Stimulated activated CD8-positive, alpha-beta memory T cell treated with anti-CD3 and anti-CD28 coated beads, Interleukin-15, amount 100 ng/mL, for 48 hours (primary cell): ENCODE measurements around the gene ZNF793.

Experiments used
- DNase-seq, 2 donors: peaks; one replicate each; pipeline ENCODE4 v3.0.0-alpha.2; 2020; ENCODE audit warnings: low read depth in 2 of 2

The ZNF793 gene

DNA sequence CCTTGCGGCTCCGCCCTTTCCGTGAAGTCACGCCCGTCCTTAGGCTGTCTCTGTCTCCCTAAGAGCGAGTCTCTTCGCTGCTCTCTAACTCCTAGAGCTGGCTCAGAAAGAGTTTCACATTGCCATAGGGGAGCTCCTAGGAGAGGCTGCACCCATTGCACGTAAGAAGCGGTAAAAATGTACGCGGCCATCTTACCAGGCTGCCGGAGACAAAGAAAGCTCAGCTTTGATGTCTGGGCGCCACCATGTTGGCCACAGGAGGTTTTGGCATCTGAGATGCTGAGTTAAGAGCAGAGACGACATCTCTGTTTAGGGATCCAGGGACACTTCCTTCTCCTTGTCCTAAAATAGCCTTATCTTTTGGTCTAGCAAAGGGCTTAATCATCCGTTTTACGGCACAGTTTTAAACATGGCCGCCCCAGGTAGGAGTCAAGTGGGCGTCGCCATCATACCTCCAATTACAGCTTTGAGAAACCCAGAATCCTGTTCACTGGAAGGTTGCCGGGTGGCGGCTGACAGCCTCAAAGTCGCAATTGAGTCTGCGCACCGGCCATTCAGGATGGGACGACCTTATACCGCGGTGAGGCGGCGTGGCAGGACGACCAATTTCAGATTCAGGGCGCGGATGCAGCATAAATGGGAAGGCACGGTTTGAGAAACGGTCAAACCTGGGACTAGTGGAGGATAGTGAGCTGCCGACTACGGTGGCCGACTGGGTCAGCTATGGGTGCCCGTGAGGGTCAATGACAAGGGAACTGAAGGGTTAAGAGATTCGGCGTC lies at the start of gene ZNF793:
TSS of gene ZNF793 (plus strand) at position 553 of the 780 bp plus-strand sequence. CDS start 16,501 bp downstream, outside the sequence.
- DNase-seq, result peak; percentile 48 to 68

DNA sequence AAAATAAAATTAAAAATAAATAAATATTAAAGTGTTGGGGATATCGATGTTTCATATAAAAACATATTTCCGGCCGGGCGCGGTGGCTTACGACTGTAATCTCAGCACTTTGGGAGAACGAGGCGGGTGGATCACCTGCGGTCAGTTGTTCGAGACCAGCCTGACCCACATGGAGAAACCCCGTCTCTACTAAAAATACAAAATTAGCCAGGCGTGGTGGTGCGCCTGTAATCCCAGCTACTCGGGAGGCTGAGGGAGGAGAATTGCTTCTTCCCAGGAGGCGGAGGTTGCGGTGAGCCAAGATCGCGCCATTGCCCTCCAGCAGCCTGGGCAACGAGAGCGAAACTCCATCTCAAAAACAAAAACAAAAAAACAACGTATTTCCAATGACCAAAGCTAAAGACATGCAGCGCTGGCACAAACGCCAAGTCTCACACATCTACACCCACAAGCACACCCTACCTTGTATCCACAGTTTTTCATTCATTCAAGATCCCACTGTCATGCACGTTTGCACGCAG lies 40.4 kb upstream of the ZNF793 start:
- DNase-seq, result no peak

DNA sequence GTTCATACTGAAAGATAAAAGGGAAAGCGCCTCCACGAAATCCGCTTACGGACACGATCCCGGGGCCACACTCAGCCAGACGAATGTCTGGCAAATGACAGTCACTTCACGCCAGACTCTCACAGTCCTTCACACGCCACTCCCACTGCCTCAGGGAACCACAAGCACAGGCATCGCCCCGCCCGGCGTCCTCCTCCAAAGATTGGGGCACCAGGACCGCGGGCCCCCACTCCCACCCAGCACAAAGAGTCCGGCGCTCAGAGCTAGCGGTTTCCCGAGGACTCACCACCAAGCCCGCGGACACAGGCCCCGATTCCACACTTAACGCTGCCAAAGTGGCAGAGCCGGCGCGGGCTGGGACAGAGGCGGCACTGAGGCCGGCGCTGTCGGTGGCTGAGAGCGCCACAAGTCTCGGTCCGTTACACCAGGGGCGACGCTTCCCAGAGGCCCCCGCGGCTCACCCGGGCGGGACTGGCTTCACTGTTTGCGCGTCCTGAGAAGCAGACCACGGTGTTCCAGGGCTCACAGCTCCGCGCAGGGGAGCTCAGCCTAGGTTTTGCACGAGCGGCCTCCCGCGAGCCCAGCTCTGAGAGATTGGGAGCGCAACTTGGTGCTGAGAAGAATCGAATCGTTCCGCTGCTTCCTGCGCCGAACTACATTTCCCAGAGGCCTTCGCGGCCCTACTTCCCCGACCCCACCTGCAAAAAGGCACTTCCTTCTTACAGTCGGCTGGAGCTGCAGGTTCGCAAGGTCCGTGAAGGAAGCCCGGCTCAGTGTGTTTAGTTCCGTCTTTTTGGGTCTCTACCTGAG lies 39.7 kb upstream of the ZNF793 start, which contains the start of gene ZNF569:
TSS of gene ZNF569 (minus strand) at position 647 of the 810 bp plus-strand sequence. CDS start 22,523 bp downstream, outside the sequence.
- DNase-seq, result peak; percentile 72 to 77

DNA sequence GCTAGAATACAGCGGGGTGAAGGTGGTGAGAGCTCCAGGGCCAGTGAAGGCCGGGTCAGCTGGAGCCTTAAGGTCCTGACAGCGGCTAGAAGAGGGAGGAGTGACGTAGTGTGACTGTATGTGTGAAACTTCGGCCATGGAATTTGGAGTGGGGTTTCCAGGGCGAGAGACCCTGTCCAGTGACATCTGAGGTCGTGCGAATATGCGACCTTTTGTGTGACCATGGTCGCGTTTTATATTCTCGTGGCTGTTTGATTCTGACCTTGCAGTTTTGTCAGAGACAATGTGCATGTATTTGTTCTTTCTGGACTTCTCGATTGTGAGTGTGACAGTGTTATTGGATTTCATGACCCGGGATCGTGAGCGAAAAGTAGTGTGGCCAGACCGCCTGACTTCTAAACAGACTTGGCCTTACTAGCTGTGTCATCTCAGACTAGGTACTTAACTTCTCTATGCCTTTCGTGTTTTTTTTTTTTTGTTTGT lies 39.1 kb upstream of the ZNF793 start:
- no peak for DNase-seq

DNA sequence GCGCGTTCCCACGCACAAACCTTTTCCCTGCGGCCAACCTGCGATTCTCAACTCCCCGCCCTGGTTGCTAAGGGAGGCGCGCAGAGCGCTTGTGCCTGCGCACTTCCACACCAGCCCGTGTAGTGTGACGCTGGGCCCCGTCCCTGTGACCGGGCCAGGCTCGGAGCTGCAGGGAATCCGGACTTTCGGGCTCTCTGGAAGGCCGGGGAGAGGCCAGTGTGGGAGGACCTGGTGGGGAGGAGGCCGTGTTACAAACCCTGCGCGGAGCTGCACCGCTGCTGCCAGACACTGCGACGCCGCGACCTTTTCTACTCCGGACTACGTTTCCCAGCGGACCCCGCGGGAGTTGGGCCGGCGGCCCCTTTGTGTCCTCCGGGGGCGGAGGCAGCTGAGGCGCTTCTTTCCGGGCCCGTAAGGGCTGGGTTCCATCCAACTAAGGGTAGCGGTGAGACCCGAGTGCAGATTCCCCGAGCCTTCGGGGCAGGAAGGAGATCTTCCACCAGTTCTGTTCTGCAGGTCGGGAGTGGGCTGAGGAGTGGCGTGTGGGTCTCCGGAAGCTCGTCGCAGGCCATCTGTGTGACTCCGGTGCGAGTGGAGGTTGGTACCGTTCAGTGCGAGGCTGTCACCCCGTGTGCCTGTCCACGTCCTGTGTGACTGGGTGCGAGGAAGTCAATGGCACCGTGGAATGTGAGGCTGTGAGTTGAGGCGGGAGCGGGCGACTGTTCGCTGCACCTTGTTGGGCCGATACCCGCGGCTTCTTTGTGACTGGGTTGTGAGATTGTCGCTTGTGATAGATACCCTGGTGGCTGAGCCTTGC lies 37.6 kb upstream of the ZNF793 start, which contains the start of gene ZNF570:
TSS of gene ZNF570 (plus strand) at position 396 of the 817 bp plus-strand sequence. CDS start 999 bp downstream, outside the sequence.
- peak; percentile 81 to 82 for DNase-seq

DNA sequence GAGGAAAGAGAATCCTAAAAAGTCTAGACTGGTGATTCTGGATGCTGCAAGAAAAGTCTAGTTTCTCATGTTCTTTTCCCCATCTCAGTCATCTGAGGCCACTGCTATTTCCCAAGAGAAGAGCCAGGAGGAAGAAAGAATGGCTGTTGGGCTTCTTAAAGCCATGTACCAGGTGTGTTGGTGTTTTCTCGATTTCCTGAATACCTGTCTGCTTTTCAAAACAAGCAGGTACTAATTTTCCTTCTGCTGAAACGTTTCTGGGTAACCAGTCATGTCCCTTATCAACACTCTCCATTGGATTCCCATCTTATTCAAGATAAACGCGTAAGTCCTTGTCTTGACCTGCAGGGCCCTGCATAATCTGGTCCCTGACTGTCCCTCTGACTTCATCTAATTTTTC lies 36.5 kb upstream of the ZNF793 start:
- DNase-seq, result no peak

DNA sequence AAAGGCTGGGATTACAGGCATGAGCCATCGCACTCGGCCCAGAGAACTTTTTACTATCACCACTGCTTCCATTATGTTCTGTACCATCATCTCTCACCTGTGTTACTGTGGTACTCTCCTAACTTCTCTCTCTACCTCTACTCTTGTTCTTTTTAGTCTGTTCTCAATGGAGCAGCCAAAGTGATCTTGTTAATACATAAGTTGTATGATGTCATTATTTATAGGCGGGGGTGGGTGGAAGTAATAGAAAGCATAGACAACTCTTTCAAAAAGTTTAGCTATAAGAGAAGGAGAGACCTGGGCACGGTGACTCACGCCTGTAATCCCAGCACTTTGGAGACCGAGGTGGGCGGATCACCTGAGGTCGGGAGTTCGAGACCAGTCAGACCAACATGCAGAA lies 34.6 kb upstream of the ZNF793 start:
- DNase-seq, result no peak

DNA sequence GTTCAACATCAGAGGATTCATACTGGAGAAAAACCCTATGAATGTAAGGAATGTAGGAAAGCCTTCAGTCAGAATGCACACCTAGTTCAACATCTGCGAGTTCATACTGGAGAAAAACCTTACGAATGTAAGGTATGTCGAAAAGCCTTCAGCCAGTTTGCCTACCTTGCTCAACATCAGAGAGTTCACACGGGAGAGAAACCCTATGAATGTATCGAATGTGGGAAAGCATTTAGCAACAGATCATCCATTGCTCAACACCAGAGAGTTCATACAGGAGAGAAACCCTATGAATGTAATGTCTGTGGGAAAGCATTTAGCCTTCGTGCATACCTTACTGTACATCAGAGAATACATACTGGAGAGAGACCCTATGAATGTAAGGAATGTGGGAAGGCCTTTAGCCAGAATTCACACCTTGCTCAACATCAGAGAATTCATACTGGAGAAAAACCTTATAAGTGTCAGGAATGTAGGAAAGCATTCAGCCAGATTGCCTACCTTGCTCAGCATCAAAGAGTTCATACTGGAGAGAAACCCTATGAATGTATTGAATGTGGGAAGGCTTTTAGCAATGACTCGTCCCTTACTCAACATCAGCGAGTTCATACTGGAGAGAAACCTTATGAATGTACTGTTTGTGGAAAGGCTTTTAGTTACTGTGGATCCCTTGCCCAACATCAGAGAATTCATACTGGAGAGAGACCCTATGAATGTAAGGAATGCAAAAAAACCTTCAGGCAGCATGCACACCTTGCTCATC lies 22.2 kb upstream of the ZNF793 start:
- no peak for DNase-seq

DNA sequence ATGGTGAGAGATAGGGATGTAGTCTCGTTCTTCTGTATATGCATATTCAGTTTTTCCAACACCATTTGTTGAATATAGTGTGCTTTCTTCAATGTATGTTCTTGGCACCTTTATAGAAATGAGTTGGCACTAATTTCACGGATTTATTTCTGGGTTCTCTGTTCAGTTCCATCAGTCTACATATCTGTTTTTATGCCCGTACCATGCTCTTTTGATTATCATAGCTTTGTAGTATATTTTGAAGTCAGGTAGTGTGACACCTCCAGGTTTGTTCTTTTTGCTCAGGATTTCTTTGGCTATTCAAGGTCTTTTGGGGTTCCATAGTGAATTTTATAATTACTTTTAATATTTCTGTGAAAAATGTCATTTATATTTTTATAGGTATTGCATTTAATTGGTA lies 14.5 kb upstream of the ZNF793 start:
- DNase-seq, result no peak

DNA sequence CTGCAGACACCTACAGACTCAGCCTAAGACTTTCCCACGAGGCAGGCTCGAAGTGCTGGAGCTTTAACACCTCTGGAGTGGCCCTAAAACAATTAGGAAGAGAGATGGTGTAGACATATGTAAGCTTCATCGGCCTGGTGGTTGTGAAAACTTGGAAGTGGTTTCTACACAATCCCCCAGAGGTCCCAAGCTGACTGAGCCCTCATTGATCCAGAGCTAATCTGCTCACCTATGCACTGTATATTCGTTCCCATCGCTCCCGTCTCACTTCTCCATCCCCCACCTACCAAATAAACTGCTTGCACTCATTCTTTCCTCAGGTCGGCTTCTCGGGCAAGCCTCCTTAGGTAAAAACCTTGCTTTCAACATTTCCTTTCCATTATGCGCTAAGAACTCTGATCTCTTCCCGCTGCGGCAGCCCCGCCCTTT lies 767 bp upstream of the ZNF793 start:
- DNase-seq, result no peak

DNA sequence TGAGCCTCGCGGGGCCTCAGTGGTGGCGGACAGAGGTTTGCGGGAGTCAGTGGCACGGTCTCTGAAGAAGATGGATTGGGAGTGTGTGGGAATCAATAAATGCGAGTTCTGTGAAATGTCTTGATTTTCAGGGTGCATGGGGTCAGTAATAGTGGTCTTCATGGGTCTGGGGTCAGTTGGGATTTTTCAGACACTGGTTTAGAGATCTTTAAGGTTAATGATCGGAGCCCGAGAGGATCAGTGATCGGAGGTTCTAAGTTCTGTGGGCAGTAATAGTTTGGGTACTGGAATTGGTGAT lies 377 bp downstream of the ZNF793 start:
- DNase-seq, result no peak

DNA sequence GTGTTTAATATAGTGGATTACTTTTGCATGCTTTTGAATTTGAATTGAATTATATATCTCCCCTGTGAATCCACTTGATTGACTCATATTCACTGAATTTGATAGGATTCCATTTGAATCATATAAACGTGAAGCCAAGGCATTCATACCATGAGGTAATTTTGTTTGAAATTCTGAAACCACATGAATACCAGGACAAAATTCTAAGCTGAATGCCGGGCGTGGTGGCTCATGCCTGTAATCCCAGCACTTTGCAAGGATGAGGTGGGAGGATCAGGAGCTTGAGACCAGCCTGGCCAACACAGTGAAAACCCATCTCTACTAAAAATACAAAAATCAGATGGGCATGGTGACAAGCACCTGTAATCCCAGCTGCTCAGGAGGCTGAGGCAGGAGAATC lies 4.4 kb downstream of the ZNF793 start:
- DNase-seq, result no peak

DNA sequence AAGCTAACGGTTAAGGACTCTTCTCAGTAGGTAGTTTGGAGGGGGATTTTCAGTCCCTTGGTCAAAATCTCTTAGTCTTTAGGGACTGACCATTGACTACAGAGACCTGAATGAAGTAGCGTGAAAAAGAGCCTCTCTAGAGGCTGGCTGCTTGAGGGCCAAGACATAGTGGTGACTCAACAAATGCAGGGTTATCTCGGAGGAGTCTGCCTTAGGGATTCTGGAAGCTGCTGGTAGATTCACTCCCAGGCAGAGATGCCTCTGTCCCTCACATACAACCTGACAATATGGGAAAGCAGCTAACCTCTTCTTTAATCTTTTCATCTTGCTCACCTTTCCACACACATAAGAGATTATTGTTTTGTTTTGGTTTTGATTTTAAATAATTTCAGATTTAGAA lies 5.1 kb downstream of the ZNF793 start:
- no peak for DNase-seq

DNA sequence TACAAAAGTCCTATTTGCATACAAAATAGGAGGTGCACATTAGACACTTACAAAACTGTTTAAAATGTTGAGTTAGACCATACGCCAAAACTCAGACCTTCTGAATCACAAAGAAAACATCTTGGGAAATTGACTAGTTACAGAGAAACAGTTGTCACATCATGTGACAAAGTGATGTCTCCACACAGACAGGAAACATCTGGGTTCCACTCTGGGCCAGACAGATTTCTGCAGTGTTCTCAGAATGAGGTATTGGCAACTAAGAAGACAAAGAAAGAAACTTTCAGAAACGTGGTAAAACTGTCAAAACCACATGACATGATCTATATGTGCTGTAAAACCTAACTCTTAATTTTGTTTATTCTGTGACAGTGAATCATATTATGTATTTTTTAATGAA lies 6.7 kb downstream of the ZNF793 start:
- no peak for DNase-seq

DNA sequence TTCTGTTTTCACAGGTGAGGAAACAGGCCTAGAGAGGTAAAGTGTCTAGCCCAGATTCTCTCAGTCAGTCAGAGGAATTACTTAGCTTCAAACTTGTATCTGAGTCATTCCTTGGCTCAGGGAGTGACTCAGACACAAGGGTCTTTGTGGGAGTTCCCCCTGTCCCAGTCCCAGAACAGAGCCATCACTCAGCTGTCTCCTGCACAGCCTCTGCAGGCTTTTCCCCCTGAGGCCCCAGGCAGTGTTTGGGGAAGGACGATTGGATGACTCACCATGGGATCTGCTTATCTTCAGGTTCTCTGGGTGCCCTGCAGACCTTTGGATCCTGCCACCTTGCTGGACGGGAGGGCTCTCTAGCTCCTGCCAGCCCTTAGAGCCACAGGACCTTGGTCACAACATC lies 13.2 kb downstream of the ZNF793 start:
- DNase-seq, result no peak

DNA sequence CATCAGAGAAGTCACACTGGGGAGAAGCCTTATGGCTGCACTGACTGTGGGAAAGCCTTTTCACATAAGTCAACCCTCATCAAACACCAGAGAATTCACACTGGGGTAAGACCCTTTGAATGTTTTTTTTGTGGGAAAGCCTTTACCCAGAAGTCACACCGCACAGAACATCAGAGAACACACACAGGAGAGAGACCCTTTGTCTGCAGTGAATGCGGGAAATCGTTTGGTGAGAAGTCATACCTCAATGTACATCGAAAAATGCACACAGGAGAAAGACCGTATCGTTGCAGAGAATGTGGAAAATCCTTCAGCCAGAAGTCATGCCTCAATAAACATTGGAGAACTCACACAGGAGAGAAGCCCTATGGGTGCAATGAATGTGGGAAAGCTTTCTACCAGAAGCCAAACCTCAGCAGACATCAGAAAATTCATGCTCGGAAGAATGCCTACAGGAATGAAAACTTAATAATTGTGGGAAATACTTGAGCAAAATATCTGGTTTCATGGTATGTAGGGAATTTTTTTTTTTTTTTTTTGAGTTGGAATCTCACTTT lies 30.7 kb downstream of the ZNF793 start:
- no peak for DNase-seq

DNA sequence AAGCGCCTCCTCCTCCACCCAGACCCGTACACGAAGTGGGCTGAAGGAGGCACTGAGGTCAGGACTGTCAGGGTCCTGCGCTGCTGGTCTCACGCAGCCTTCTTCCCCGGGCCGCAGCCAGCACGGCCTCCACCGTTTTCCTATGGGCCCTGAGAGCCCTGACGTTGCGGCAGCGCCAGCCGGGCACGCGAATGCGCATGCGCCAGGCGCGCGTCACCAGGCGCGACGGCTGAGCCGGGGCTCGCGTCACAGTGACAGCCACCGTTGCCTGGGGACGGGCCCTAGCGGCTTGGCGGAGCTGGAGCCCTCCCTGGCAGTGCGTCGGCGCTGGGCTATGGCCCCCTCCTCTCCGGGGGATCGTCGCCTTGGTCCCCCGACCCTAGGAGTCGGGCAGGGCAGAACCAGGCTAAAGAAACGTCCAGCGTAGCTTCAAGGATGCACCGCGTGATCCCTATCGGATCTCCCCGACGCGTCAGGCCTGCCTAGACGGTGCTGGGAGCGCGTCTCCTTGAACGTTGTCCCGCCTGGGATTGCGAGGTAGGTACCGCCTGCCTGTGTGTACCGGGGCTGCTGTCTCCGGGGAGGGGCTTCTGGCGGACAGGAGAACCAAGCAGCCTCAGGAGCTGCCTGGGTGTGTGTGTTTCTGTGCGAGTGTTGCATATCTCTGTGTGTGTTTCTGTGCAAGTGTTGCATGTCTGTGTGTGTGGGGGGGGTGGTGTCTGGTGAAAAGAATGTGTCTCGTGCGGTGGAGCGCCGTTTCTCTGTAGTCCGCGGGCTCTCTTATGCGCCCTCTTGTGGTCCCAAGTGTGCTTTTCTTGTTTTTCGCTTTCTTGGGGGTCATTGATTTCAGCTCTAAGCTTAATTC lies 44.6 kb downstream of the ZNF793 start:
- DNase-seq, result peak; percentile 32 to 55

DNA sequence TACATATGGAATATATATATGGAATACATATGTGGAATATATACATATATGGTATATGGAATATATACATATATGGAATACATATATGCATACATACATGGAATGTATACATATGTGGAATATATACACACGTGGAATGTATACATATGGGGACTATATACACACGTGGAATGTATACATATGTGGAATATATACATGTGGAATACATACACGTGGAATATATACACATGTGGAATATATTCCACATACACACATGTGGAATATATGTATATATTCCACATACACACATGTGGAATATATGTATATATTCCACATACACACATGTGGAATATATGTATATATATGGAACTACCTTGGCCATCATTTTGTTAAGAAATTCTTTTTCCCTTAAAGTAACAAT lies 56.8 kb downstream of the ZNF793 start:
- no peak for DNase-seq

DNA sequence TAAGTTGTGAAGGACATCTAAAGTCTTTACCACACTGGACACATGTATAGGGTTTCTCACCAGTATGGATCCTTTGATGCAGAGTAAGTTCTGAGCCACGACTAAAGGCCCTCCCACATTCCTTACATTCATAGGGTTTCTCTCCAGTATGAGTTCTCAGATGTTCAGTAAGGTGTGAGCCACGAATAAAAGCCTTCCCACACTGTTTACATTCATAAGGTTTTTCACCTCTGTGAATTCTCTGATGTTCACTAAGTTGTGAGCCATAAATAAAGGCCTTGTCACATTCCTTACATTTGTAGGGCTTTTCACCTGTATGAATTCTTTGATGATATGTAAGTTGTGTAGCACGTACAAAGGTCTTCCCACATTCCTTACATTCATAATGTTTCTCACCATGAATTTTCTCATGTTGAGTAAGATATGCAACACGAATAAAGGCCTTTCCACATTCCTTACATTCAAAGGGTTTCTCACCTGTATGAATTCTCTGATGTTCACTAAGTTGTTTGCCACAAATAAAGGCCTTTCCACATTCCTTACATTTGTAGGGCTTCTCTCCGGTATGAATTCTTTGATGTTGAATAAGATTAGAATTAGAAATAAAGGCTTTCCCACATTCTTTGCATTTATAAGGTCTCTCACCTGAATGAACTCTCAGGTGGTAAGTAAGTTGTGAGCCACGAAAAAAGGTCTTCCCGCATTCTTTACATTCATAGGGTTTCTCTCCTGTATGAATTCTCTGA lies 58.1 kb downstream of the ZNF793 start:
- DNase-seq, result no peak
